Measurements from ENCODE around the gene TP53.

- TF ChIP-seq GATA3 (IDR thresholded peaks at IDR 0.05; ENCODE audit: low read depth, low read length), result no peak
- TF ChIP-seq GATA2 (IDR thresholded peaks at IDR 0.05; ENCODE audit: low read depth, low read length), result no peak
These were observed 54.8 kb downstream of the TP53 start for GRCh38 chr17:7632492-7632894.
